ENCODE data around the gene ZNF544. TPM values are rescaled to one million over a fixed set of nuclear protein-coding genes. Genes with fewer than 3 reads are reported as not detected.
A peak's percentile ranks its signal among the peaks of the same experiment; 100 is the strongest.
"Not testable (repeated sequence)": the region's sequence is repeated elsewhere in the genome, so short reads cannot be mapped to it uniquely, and the experiment has no call there.

Gene ZNF544
- total RNA-seq, 2 donors from 2014 or later: 17.6 to 29.9 TPM

DNA sequence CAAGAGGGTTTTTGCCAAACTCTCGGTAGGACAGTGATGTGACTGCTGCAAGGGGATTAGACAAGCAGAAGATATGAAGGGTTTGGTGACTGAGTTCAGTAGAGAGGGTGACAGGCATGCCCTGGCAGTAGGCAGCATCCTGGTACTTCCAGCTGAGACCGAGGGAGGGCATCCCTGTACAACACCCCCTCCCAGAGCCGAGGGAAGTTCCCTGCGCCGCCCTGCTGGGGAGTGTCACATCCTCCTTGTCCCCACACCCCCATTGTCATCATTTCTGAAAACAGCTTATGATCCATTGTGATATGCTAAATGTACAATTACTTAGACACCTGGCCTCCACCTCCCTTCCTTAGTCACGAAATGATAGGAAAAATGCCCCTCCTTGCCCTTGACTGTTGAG is 14.6 kb downstream of the ZNF544 start:
- intact Hi-C loops (cut with DNase I, micrococcal nuclease): no loop called here
- ATAC-seq (no peak), DNase-seq (no peak)

DNA sequence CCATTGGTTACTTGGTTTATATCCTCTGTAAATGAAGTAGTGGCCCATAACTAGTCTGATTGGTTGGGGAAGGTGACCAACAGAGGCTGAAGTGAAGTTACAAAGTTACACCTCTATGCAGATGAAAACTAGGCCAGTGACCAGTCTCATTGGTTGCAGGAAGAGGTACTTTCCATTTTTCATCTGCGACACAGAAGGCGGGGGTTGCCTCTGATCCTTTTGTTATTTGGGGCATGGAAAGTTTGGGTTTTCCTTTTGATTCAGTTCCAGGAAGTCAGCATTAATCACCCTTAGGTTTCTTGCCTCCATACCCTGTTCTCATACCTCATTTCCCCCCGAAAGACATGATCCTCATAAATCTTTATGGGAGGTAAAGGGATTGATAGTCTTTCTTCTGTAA is 20.2 kb downstream of the ZNF544 start:
- no peak for DNase-seq
- no peak for ATAC-seq
- intact Hi-C loops (cut with DNase I, micrococcal nuclease): no loop called here

DNA sequence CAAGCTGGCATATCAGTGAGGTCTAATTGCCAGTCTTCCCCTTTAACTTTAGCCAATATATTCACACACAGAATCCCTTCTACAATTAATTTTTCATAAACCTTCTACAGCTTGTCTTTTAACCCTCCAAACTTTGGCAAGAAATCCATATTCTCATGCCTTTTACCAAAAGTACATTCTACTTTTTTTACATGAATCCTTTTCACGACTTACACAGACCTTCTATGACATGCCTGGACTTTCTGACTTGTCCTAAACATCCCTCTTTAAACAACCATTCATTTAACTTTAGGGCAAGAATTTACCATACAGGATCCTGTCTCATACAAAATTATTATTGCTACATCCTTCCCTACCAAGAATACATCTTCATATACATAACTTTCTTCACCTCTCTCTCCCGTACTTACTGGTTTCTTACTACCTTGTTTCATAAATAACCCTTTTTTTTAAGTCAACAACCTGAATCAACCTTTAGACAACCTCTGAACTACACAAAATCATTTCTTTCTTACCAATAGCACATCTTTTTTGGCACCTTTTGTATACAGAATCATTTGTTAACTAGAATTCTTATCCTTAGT is 23.5 kb downstream of the ZNF544 start:
- intact Hi-C loops (cut with DNase I, micrococcal nuclease): no loop called here
- ATAC-seq (no peak), DNase-seq (no peak)

DNA sequence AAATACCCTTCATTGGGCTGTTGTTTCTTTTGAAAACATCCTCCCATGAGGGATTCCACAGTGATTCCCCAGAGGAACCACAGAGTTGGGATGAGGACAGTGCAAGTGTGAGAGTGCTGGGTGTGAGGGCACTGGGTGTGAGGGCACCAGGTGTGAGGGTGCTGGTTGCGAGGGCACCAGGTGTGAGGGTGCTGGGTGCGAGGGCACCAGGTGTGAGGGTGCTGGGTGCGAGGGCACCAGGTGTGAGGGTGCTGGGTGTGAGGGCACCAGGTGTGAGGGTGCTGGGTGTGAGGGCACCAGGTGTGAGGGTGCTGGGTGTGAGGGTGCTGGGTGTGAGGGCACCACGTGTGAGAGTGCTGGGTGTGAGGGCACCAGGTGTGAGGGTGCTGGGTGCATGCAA is 29.5 kb downstream of the ZNF544 start:
- DNase-seq; ATAC-seq; intact Hi-C loops (cut with DNase I, micrococcal nuclease): not testable (repeated sequence)

DNA sequence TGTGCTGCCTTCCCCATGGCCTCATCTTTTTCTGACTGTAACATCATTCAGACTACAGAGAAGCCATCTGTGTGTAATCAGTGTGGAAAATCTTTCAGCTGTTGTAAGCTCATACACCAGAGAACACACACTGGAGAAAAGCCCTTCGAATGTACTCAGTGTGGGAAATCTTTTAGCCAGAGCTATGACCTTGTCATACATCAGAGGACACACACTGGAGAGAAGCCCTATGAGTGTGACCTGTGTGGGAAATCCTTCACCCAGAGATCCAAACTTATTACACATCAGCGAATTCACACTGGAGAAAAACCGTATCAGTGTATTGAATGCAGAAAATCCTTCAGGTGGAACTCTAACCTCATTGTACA is 32.9 kb downstream of the ZNF544 start:
- no peak for ATAC-seq
- no peak for DNase-seq
- intact Hi-C loops (cut with DNase I, micrococcal nuclease): no loop called here

DNA sequence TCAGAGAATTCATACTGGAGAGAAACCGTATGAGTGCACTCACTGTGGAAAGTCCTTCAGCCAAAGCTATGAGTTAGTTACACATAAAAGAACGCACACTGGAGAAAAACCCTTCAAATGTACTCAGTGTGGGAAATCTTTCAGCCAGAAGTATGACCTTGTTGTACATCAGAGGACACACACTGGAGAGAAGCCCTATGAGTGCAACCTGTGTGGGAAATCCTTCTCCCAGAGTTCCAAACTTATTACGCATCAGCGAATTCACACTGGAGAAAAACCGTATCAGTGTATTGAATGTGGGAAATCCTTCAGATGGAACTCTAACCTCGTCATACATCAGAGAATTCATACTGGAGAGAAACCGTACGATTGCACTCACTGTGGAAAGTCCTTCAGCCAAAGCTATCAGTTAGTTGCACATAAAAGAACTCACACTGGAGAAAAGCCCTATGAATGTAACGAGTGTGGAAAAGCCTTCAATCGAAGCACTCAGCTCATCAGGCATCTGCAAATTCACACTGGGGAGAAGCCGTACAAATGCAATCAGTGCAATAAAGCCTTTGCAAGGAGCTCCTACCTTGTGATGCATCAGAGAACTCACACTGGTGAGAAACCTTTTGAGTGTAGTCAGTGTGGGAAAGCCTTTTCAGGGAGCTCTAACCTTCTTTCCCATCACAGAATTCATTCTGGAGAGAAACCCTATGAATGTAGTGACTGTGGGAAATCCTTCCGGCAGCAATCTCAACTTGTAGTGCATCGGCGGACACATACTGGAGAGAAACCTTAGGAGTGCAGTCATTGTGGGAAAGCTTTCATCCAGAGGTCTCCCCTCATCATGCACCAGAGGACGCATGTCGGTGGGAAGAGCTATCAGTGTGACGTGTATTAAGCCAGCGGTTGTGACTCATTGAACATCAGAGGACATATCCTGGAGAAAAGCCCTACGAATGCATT is 33.5 kb downstream of the ZNF544 start:
- intact Hi-C loops (cut with DNase I, micrococcal nuclease): no loop called here
- ATAC-seq (no peak), DNase-seq (no peak)

DNA sequence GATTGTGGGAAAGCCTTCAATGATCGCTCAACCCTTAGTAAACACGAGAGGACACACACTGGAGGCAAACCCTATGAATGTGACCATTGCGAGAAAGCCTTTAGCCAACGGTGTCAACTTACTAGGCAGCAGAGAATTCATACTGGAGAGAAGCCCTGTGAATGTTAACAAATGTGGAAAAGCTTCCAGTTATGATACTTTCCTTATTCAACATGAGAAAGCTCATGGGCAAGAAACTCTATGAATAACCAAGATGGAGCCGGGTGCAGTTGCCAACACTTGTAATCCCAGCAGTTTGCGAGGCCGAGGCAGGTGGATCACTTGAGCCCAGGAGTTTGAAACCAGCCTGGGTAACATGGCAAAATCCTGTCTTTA is 34.2 kb downstream of the ZNF544 start:
- intact Hi-C loops (cut with DNase I, micrococcal nuclease): no loop called here
- ATAC-seq (no peak), DNase-seq (no peak)

DNA sequence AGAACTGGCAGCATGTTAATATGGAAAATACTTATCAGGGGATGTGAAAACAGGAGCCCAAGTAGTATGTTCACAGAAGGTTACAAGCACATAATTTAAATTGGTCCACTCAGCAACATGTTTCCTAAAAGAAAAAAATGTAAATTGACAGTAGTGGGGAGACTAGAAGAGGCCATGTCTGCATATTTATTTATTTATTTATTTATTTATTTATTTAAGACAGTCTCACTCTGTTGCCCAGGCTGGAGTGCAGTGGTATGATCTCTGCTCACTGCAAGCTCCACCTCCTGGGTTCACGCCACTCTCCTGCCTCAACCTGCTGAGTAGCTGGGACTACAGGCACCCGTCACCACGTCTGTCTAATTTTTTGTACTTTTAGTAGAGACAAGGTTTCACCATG is 36.4 kb downstream of the ZNF544 start:
- intact Hi-C loops (cut with DNase I, micrococcal nuclease): no loop called here
- DNase-seq: no peak
- no peak for ATAC-seq

DNA sequence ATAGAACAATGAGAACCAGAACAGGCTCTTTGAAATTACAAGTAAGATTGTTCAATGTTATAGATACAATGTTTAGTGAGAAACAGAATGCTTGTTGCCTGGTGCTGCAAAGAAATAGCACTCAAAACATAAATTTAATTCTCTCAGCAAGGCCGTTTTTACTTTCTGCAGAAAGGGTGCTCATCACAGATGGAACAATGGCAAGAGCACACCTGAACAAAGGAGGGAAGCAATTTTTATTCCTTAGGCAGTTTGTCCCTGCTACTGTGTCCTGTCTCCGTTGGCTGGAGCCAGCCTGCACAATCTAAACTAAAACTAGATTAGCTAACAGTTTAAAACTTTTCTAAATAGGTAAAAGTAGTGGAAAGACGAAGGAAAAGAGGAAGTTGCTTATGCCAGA is 39.6 kb downstream of the ZNF544 start:
- ATAC-seq (no peak), DNase-seq (no peak)
- intact Hi-C loops (cut with DNase I, micrococcal nuclease): no loop called here

DNA sequence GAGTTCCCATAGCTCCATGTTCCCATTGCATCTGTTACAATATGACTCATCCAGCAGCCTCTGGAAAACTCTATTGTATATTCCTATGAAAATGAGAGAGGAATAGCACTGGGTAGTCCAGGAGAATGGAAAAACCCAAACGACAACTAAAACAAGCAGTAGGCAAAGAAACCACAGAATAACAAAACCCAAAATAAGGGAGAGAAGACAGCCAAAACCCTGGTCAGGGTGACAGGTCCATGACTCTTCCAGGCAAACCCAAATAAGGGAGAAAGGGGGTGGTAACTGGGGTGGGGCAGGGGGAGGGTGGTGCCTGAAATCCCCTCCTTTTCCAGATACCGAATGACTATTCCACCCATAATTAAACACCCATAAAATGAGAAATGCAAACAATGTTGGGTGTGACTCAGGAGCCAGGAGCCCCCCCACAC is 46.1 kb downstream of the ZNF544 start:
- peak; percentile 38 for ATAC-seq
- peak in 1 of 2 donors; percentile 20 for DNase-seq
- intact Hi-C loops (cut with DNase I, micrococcal nuclease): no loop called here

DNA sequence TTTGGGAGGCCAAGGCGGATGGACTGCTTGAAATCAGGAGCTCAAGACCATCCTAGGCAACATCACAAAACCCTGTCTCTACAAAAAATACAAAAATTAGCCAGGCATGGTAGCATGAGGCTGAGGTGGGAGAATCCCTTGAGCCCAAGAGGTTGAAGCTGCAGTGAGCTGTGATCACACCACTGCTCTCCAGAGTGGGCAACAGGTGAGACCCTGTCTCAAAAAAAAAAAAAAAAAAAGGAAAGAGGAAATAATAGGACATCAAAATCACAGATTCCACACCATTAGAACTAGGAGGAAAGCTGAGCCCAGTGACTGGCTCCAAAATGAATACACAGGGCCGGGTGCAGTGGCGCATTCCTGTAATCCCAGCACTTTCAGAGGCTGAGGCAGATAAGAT is 46.9 kb downstream of the ZNF544 start:
- ATAC-seq (no peak), DNase-seq (no peak)
- intact Hi-C loops (cut with DNase I, micrococcal nuclease): no loop called here

DNA sequence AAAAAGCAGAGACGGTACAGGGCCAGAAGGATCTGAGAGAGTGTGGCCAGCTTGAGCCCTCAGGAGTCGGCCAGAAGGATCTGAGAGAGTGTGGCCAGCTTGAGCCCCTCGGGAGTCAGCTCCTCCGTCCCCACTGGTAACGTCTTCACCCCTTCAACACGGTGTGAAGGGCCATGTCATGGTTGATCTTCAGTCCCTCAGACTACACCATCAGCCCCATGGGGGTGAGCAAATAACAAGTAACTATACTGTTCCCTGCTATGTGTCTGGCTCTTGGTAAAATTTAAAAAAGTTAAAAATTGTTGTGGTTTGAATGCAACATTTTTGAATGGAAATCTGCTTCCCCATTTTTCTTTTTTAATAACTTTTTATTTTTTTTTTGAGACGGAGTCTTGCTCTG is 48.5 kb downstream of the ZNF544 start:
- no peak for ATAC-seq
- intact Hi-C loops (cut with DNase I, micrococcal nuclease): no loop called here

DNA sequence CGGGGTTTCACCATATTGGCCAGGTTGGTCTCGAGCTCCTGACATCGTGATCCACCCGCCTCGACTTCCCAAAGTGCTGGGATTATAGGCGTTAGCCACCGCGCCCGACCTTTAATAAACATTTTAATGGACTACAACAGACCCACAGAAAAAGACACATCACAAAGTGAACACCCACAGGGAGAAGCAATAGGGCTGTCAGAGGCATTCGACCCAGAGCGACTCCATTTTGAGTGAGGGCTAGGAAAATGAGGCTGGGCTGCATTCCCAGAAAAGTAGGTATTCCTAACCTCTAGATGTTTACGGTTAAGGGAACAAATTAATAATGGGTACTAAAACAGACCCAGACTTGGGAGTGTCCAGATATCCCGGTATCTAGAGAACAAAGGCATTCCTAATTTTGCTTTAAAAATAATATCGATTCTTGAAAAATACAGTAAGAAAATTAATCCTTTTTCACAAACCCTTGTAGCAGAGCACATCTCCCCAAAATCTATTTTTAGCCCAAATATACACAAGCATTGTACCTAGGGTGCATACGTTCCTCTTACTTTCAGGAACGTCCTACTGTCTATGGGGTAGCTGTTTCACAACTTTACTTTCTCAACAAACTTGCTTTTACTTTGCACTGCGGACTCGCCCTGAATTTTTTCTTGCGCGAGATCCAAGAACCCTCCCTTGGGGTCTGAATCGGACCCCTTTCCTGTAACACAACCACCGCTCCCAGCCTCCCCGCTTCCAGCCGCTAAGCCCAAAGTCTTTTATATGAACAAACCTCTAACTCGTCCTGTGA is 49.2 kb downstream of the ZNF544 start:
- peak; percentile 2 for ATAC-seq
- DNase-seq: no peak
- intact Hi-C loops (cut with DNase I, micrococcal nuclease): no loop called here

More for the DNA sequence above, 48.5 kb downstream of the ZNF544 start:
- no peak for DNase-seq

DNA sequence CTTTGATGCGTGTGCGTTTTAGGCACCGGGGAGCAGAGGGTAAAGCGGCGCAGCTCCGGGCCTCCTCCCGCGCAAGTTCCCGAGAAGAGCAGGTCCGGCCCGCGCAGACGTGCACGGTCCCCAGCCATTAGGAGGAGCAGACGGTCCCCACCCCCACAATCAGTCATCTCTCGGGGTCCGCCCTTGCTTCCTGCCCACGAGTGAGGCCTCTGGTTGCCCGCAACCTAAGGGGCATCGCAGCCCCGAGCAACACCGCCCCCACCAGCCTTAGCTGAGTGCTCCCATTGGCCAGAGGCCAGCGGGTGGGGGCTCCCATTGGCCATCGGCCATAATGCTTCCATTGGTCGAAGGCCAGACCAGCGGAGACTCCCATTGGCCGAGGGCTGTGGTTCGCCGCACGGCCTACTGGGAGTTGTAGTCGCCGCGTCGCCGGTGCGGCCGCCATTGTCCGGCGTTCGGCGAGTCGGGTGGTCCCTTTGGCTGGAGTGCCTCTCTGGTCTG is 49.9 kb downstream of the ZNF544 start, which contains the start of gene ZNF8:
ZNF8 (plus strand) TSS at position 415 of the 501 bp plus-strand sequence. CDS start 127 bp downstream, outside the sequence.
- ATAC-seq: peak; percentile 95
- peak; percentile 98 for DNase-seq
- intact Hi-C loops (cut with DNase I, micrococcal nuclease): no loop called here

DNA sequence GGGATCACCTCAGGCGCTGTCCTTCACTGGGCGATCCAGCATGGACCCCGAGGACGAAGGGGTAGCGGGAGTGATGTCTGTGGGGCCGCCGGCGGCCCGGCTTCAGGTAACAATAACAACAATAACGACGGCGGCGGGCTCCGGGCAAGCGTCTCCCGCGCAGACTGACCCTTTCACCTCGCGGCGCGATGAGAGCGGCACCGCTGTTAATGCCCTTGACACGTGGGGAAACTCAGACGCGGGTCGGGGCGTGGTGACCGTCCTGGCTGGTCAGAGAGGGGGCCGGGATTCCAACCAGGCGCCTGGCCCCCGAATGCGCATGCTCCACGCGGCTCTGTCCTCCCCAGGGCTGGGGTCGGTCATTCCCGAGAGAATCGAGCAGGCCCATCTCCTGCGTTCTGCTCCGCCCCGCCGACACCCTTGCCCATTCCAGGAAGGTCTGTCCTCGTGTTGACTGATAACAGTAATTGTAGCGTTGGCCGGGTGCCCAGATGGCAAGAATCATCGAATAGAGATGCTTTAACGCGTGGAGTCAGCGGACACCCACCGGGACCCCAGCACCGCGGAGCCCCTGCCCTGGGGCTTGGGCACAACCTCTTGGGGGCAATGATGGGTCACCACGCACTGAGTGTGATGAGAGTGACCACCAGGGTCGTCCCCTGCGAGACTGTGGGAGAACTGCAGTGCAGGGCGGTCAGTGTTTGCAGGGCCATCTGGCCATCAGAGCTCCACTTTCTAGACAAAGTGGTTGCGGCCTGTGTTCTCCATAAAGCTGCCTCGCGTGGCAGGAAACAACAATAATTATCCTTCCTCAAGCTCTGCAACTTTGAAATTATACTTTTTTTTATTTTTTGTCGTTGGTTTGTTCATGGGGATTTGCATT is 50.6 kb downstream of the ZNF544 start:
- ATAC-seq: peak; percentile 50
- DNase-seq: peak; percentile 66 to 79
- intact Hi-C loops (cut with DNase I, micrococcal nuclease): no loop called here

DNA sequence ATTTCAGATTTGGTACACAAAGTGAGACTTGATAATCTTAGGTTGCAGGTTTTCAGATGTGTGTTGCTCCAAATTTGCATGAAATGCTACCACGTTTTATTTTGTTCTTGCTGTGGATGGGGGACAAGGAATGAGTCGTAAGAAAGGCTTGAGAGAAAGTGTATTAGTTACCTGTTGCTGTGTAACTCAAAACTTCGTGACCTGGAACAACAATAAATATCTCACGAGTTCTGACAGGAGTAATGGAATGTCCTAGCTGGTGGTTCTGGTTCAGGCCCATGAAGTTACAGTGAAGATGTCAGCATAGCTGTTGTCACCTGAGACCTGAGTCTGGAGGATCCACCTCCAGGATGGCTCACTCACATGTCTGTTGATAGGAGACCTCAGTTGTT is 51.2 kb downstream of the ZNF544 start:
- ATAC-seq (no peak), DNase-seq (no peak)
- intact Hi-C loops (cut with DNase I, micrococcal nuclease): no loop called here

DNA sequence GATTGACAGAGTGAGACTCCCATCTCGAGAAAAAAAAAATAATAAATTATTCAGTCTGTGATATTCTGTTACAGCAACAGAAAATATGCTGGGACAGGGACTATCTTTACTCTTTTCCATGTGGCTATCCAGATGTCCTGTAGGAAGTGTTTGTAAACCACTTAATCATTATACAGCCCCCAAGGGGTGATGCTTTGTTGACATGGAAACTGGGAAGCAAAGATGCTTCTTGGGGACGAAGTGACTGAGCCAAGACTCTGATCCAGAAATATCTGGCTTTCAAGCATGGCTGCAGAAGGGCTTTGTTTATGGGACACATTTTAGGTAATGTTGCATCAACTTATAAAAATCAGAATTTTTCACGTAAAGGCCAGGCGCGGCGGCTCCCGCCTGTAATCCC is 55.5 kb downstream of the ZNF544 start:
- DNase-seq: no peak
- ATAC-seq: no peak
- intact Hi-C loops (cut with DNase I, micrococcal nuclease): no loop called here

DNA sequence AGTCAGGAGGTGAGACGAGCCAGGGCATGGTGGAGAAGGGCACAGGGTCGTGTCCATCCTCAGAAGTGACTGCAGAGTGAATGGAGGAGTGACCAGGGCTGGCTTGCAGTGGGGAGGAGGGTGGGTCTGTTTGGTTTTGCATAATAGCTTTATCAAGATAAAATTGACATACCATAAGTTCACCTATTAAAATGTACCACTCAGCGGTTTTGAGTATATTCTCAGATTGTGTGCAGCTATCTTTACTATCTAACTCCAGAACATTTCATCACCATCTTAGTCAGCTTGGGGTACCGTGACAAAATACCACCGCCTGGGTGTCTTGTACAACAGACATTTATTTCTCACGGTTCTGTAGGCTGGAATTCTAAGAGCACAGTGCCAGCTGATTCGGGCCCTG is 63.2 kb downstream of the ZNF544 start:
- ATAC-seq: no peak
- intact Hi-C loops (cut with DNase I, micrococcal nuclease): no loop called here
- no peak for DNase-seq

Measured in left colon (tissue), 2 donors.